ENCODE results near the gene NR2F6. TPM values are rescaled to one million over a fixed set of nuclear protein-coding genes. Genes with fewer than 3 reads are reported as not detected.

Gene NR2F6
- total RNA-seq, 1 donor from 2014 or later: 35.0 TPM

Other genes starting within 250 kb of the NR2F6 start
- 6.2 TPM for gene CPAMD8, start 219.1 kb downstream of the NR2F6 start, total RNA-seq
- gene HAUS8, start 170.5 kb downstream of the NR2F6 start, total RNA-seq: 5.1 TPM
- 24.1 TPM for gene MYO9B, start 170.1 kb downstream of the NR2F6 start, total RNA-seq
- 21.7 TPM for gene USE1, start 30.6 kb downstream of the NR2F6 start, total RNA-seq
- 5.3 TPM for gene OCEL1, start 19.7 kb downstream of the NR2F6 start, total RNA-seq
- gene USHBP1, start 18.8 kb upstream of the NR2F6 start, total RNA-seq: 12.3 TPM
- 70.7 TPM for gene BABAM1, start 21.5 kb upstream of the NR2F6 start, total RNA-seq
- gene ANKLE1, start 36.0 kb upstream of the NR2F6 start, total RNA-seq: 0.62 TPM
- gene ABHD8, start 57.5 kb upstream of the NR2F6 start, total RNA-seq: 15.6 TPM
- 38.9 TPM for gene MRPL34, start 60.0 kb upstream of the NR2F6 start, total RNA-seq
- gene DDA1, start 63.6 kb upstream of the NR2F6 start, total RNA-seq: 7.6 TPM
- gene ANO8, start 88.9 kb upstream of the NR2F6 start, total RNA-seq: 8.5 TPM
- 17.3 TPM for gene GTPBP3, start 91.6 kb upstream of the NR2F6 start, total RNA-seq
- gene PLVAP, start 131.4 kb upstream of the NR2F6 start, total RNA-seq: 39.2 TPM
- not detected for gene CCDC194, start 148.3 kb upstream of the NR2F6 start, total RNA-seq
- gene BST2, start 159.7 kb upstream of the NR2F6 start, total RNA-seq: 6.3 TPM
- gene MVB12A, start 174.1 kb upstream of the NR2F6 start, total RNA-seq: 26.8 TPM
- gene TMEM221, start 202.7 kb upstream of the NR2F6 start, total RNA-seq: 3.3 TPM
- gene NXNL1, start 215.0 kb upstream of the NR2F6 start, total RNA-seq: not detected
- 45.7 TPM for gene SLC27A1, start 224.6 kb upstream of the NR2F6 start, total RNA-seq